SU-DHL-6 (cell line): ENCODE measurements around the gene RALGPS1.

ENCODE experiments used
- CTCF ChIP-seq: fragments of 200-600 bp; sonication (generic); IDR thresholded peaks from one replicate; pipeline ENCODE4 v1.5.1; 2017; ENCODE audit warnings: antibody characterized with exemption, mild to moderate bottlenecking, low read length, moderate library complexity; ENCODE audit not compliant: insufficient read depth, poor library complexity, severe bottlenecking
- EZH2phosphoT487 ChIP-seq: fragments of 200-600 bp; sonication (generic), shearing (Covaris generic); conservative IDR thresholded peaks from 2 replicates; pipeline ENCODE4 v1.6.1; 2018; ENCODE audit warnings: mild to moderate bottlenecking, antibody characterized with exemption, low read length, moderate library complexity, mixed read lengths

GRCh38 chr9:127144670-127145445, 230.3 kb downstream of the RALGPS1 start:
- TF ChIP-seq CTCF = no peak
- TF ChIP-seq EZH2phosphoT487 = no peak
